Effector CD8-positive, alpha-beta T cell (primary cell): ENCODE results near the gene ACOX1.
"Not testable (repeated sequence)": the region's sequence is repeated elsewhere in the genome, so short reads cannot be mapped to it uniquely, and the experiment has no call there.

Experiments used
- DNase-seq: peaks from one replicate; lab custom pipeline; 2025; lab: John Stamatoyannopoulos, UW

ACOX1 gene

DNA sequence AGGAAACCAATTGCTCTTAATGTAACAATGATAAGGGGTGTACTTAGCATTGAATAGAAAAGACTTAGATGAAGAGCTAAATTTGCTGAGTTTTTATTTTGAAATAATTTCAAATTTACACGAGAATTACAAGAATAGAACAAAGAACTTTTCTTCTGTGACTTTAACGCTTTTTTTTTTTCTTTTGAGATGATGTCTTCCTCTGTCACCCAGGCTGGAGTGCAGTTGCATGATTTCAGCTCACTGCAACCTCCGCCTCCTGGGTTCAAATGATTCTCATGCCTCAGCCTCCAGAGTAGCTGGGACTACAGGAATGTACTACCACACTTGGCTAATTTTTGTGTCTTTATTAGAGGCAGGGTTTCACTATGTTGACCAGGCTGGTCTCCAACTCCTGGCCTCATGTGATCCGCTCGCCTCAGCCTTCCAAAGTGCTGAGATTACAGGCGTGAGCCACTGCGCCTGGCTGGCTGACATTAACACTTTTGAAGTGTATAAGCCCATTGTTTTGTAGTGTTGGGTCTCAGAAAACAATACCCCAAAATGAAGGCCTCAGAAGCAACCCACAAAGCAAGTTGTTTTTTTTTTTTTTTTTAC lies 2.2 kb upstream of the ACOX1 start:
- no peak for DNase-seq

- DNase-seq: no peak
Measured at GRCh38 chr17:75980188-75981018, 1.4 kb upstream of the ACOX1 start.

DNA sequence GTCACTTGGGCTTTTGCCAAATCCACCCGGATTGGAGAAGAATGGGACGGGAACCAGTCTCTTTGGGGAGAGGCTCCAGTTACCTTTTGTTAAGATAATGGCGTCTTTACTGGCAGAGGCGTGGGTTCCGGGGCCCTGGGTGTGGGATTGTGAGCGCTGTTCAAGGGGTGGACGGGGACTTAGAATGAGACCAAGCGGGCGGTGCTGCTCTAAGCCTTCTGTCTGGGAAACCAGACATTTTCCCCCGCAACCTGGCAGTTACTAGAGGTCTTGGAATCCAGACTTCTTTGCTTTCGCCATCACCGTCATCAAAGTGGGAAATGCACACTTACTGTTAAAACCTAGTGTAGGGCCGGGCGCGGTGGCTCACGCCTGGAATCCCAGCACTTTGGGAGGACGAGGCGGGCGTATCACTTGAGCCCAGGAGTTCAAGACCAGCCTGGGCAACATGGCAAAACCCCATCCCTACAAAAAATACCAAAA lies 780 bp upstream of the ACOX1 start:
- no peak for DNase-seq

DNA sequence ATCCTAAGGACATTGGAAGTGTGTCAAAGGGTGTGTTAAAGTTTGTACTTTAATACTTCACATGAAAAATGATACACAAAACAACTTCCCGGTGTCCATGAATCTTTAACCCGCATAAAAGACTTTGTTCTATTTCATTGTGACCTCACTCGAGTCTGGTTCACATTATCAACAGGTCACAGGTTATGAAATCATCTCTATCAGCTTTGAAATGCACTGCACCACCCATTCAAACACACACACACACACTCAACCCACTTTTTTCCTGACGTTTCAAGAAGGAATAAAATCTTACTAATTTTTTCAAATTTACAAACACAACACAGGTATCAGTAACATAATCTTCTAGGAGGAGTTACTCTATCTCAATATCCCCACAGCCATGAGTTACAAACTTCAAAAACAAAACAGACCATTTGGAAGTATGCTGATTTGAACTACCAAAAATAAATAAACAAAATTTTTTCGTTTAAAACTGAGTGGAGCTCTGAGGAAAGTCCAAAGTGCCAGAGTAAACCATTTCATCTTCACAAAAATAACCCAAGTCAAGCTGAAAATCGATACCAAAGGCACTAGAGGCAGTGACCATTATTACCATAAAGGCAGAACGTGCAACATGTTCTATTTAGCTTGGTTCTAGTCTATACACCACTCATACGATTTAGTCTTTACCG lies 2.7 kb downstream of the ACOX1 start:
- DNase-seq: no peak

DNA sequence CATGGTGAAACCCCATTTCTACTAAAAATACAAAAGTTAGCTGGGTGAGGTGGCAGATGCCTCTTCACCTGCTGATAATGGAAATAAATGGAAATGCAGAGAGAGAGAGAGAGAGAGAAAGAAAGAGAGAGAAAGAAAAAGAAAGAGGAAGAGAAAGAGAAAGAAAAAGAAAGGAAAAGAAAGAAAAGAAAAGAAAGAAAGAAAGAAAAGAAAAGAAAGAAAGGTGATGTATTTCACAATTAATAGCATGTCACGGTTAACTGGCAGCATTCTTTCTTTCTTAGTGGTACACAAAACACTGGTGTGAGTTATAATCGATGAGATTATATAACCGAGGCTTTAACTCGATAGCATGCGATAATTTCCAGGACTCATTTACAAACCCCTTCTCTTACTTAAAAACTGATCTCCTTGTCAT lies 3.2 kb downstream of the ACOX1 start:
- DNase-seq: no peak

DNA sequence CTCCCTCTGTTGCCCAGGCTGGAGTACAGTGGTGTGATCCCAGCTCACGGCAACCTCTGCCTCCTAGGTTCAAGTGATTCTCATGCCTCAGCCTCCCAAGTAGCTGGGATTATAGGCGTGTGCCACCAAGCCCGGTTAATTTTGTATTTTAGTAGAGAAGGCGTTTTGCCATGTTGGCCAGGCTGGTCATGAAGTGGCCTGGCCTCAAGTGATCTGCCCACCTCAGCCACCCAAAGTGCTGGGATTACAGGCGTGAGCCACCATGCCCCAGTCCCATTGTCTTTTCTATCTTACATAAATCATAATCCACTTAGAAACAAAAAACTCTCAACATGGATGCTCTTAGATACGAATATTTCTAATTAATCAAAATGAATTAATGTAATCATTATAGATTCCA lies 3.8 kb downstream of the ACOX1 start:
- DNase-seq: not testable (repeated sequence)

DNA sequence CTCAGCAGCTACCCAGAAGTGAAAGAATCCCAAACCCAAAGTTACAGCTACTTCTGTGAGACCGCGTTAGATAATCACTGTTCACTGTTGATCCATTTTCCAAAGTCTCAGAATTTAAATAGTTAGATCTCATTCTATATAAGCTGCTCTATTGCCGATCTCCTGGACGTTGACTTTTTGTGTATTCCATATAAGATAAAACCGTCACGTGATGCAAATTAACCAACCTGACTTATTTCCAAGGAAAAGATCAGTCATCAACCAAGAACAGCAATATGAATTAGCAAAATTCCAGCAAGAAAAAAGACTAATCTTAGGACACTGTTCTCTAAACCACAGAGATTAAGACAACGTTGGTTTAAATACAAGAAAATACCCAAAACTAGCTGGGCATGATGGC lies 8.3 kb downstream of the ACOX1 start:
- no peak for DNase-seq

- DNase-seq: no peak
Measured at GRCh38 chr17:75970011-75970523, 8.9 kb downstream of the ACOX1 start.

DNA sequence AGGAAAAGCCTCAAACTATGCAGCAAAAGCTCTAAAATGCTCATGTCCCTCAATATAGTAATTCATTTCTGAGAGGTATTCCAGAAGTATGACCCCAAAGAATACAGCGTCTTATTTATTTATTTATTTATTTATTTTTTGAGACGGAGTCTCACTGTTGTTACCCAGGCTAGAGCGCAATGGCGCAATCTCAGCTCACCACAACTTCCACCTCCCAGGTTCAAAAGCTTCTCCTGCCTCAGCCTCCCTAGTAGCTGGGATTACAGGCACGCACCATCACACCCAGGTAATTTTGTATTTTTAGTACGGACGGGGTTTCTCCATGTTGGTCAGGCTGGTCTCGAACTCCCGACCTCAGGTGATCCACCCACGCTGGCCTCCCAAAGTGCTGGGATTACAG lies 9.9 kb downstream of the ACOX1 start:
- DNase-seq: not testable (repeated sequence)

- no peak for DNase-seq
Measured at GRCh38 chr17:75965468-75965867, 13.5 kb downstream of the ACOX1 start.

DNA sequence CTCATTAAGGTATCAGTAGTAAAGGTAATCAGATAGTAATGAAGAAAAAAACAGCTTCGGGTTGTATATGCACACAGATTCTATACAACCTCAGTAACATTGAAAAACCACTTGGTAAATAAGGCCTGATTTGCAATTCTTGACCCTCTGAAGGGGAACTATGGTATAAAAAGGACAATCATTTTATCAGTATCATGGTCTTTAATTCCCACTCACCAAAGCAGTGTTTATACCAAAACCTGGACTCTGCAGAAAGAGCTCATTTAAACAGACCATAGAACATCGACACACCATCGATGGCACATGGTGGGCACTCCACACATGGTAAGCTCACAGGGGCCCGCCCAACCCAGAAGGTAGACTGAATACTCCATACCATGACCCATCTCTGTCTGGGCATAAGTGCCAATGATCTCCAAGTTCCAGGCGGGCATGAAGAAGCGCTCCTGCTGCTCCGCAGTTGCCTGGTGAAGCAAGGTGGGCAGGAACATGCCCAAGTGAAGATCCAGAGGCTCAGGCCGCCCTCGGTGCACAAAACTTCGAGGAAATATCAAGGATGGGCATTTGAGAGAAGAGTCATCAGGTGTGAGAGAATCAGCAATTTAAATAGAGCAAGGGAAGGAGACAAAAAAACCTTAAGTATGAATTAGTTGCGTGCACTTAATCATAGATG lies 19.0 kb downstream of the ACOX1 start:
- no peak for DNase-seq

GRCh38 chr17:75959051-75959838 lies 19.7 kb downstream of the ACOX1 start:
- no peak for DNase-seq

DNA sequence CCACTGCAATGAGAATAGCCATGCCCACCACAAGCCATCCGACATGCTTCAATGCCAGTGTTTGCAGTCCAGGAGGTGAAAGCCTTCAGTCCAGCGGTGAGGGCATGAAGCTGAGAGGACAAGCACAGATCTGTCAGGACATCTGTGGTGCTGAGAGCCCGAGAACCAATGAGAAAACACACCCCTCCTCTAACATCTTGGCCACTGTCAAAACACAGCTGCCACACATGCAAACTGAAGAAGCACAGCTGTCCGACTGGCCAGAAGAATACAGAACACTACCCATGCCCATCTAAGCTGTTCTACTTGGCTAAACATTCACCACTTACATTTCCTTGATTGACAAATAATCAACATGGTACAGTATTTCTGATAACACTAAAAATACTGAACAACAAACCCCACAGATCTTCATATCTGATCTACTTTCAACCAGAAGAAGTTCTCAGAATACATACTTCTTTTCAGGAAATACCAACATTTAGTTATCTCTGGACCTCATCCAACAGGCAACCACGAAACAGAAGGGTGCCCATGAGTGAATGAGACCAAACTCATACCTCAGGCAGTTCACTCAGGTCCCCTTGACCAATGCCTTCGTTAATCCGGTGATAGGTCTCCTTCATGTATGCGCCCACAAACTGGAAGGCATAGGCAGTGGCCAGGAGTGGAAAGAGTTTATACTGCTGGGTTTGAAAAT lies 28.0 kb downstream of the ACOX1 start:
- DNase-seq: no peak

DNA sequence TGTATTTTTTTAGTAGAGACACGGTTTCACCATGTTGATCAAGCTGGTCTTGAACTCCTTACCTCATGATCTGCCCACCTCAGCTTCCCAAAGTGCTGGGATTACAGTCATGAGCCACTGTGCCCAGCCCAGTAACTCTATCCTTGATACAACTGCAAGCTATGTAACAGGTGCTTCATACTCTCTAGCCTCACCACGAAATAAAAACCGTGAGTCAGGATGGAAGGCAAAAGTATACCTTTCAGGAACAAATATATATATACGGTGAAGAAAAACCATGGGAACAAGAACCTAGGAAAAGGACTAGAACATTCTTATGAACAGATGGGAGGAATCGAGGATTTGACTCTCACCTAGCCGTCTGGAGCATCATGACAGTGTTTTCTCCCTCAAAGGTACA lies 28.5 kb downstream of the ACOX1 start:
- DNase-seq: no peak

- DNase-seq: no peak
Measured at GRCh38 chr17:75945211-75945610, 33.8 kb downstream of the ACOX1 start.

- no peak for DNase-seq
Measured at GRCh38 chr17:75943491-75943890, 35.5 kb downstream of the ACOX1 start.

- DNase-seq: no peak
Measured at GRCh38 chr17:75942473-75942872, 36.5 kb downstream of the ACOX1 start.

DNA sequence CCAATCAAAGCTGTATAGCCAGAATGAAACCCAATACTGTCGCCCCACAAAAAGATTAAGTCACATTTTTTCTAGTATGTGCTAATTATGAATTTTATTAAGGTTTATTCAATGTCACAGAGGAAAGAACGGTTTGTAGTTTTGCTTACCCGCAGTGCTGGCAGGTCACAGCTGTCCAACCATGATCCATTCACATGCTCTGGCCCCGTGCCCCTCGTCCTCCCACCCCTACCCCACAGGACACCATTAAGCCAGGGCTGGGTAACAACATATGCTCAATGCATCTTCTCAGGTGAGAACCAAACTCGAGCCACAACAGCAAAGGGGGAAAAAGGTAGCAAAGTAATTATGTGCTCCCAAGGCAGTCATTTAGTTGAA lies 37.5 kb downstream of the ACOX1 start:
- DNase-seq: no peak

GRCh38 chr17:75940727-75941441 lies 38.1 kb downstream of the ACOX1 start, which contains the start of gene FBF1:
Gene FBF1, minus strand, starts transcription at chr17:75941042. Its CDS starts 2,893 bp downstream, at chr17:75938149.
- peak; percentile 79 for DNase-seq

GRCh38 chr17:75937652-75938051 lies 41.3 kb downstream of the ACOX1 start:
- no peak for DNase-seq
